HUES6 (cell line): ENCODE measurements around the gene PEA15.

ENCODE experiments used
- H3K27ac ChIP-seq: 2 replicates; pipeline ENCODE4 v1.7.0; 2013; ENCODE audit warnings: low read depth, mild to moderate bottlenecking, low read length, inconsistent platforms
- H3K27me3 ChIP-seq: 2 replicates; pipeline ENCODE4 v1.6.1; 2013; ENCODE audit warnings: low read length; ENCODE audit not compliant: control insufficient read depth, insufficient read depth
- H3K36me3 ChIP-seq: 2 replicates; pipeline ENCODE4 v1.6.1; 2013; ENCODE audit warnings: low read length; ENCODE audit not compliant: control insufficient read depth, insufficient read depth
- H3K4me1 ChIP-seq: 2 replicates; pipeline ENCODE4 v1.6.1; 2013; ENCODE audit warnings: low read length; ENCODE audit not compliant: control insufficient read depth, insufficient read depth
- H3K4me3 ChIP-seq: 2 replicates; pipeline ENCODE4 v1.5.1; 2013; ENCODE audit warnings: low read depth, low read length
- H3K9ac ChIP-seq: one replicate; pipeline ENCODE4 v1.6.1; 2013; ENCODE audit warnings: mild to moderate bottlenecking, low read length
- H3K9me3 ChIP-seq: 2 replicates; pipeline ENCODE4 v1.6.1; 2013; ENCODE audit warnings: low read depth, low read length; ENCODE audit not compliant: control insufficient read depth, insufficient read depth

The PEA15 gene

GRCh38 chr1:160186246-160186645, 18.9 kb upstream of the PEA15 start:
- no peaks in the 10 kb centered on the region for H3K27me3 ChIP-seq
- H3K4me3 ChIP-seq: no peak overlapping the region
- no peak overlapping the region for H3K27ac ChIP-seq
- H3K9me3 ChIP-seq: no peaks in the 10 kb centered on the region
- H3K4me1 ChIP-seq: peaks cover 29% of the 10 kb centered on the region
- no peak overlapping the region for H3K9ac ChIP-seq
- H3K36me3 ChIP-seq: no peaks in the 10 kb centered on the region

- Histone ChIP-seq H3K36me3 (no peaks in the 10 kb centered on the region), H3K27me3 (no peaks in the 10 kb centered on the region), H3K9me3 (no peaks in the 10 kb centered on the region), H3K4me1 (peaks cover 29% of the 10 kb centered on the region), H3K9ac (no peak overlapping the region), H3K27ac (no peak overlapping the region), H3K4me3 (no peak overlapping the region)
These were observed 18.5 kb upstream of the PEA15 start for GRCh38 chr1:160186729-160187128.

DNA sequence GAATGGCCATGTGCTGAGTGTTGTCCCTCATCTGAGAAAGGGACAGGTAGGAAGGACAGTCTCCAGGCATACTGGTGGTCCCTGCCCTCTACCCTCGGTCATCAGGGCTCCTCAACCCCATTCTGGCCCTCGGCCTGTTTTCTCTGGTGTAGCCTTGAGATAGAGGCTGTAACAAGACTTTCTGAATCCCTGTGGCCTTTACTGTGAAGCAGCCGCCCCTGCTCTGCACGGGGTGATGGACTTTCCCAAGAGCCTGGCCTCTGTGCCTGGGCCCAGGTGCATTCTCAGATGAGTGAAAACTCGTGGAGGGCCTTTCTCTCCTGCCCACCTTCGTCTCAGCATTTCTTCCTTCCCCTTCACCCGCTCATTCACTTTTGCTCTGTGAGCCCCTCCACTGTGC, 17.8 kb upstream of the PEA15 start:
- Histone ChIP-seq H3K4me3 (no peak overlapping the region), H3K9ac (no peak overlapping the region), H3K27me3 (no peaks in the 10 kb centered on the region), H3K27ac (no peak overlapping the region), H3K9me3 (no peaks in the 10 kb centered on the region), H3K36me3 (no peaks in the 10 kb centered on the region), H3K4me1 (peaks cover 36% of the 10 kb centered on the region)

- Histone ChIP-seq H3K9me3 (no peaks in the 10 kb centered on the region), H3K27me3 (no peaks in the 10 kb centered on the region), H3K36me3 (no peaks in the 10 kb centered on the region), H3K4me3 (no peak overlapping the region), H3K9ac (no peak overlapping the region), H3K27ac (no peak overlapping the region), H3K4me1 (peaks cover 45% of the 10 kb centered on the region)
These were observed 16.8 kb upstream of the PEA15 start for GRCh38 chr1:160188341-160188740.

GRCh38 chr1:160189649-160190625, 15.2 kb upstream of the PEA15 start, which contains the start of gene CASQ1:
Gene CASQ1, plus strand, starts transcription at chr1:160190575. Its CDS starts 177 bp downstream, at chr1:160190752.
- Histone ChIP-seq H3K9me3 (no peaks in the 10 kb centered on the region), H3K9ac (no peak within 1 kb of the TSS), H3K36me3 (no peaks in the 10 kb centered on the region), H3K27me3 (no peaks in the 10 kb centered on the region), H3K27ac (no peak within 1 kb of the TSS), H3K4me1 (peaks cover 51% of the 10 kb centered on the region), H3K4me3 (no peak within 1 kb of the TSS)

DNA sequence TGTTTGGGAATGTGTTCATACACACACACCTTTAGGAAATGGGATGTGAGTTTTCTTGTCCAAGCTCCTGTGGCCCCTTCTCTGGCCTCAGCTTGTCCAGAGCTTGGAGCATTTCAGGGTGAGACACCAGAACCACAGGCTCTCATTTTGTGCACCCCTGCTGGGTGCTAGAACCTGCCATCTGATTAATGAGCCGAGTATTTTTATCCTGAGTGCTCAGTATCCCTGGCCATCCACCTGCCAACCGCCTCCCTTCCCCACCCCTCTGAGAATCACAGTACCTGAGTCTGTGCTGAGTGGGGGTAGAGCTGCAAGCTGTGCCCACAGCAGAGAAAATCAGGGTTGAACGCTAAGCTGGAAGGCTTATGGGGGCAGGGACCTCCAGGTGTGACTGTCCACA, 13.4 kb upstream of the PEA15 start:
- Histone ChIP-seq H3K27ac (no peak overlapping the region), H3K9ac (no peak overlapping the region), H3K27me3 (no peaks in the 10 kb centered on the region), H3K36me3 (no peaks in the 10 kb centered on the region), H3K4me3 (no peak overlapping the region), H3K4me1 (peaks cover 46% of the 10 kb centered on the region), H3K9me3 (no peaks in the 10 kb centered on the region)

GRCh38 chr1:160192234-160192633, 12.9 kb upstream of the PEA15 start:
- H3K9ac ChIP-seq: peak overlapping the region; percentile 12
- no peak overlapping the region for H3K4me3 ChIP-seq

GRCh38 chr1:160193091-160193819, 11.9 kb upstream of the PEA15 start:
- no peak overlapping the region for H3K9ac ChIP-seq

More at GRCh38 chr1:160192234-160192633, 12.9 kb upstream of the PEA15 start:
- Histone ChIP-seq H3K9me3 (no peaks in the 10 kb centered on the region), H3K36me3 (no peaks in the 10 kb centered on the region), H3K27me3 (no peaks in the 10 kb centered on the region), H3K27ac (no peak overlapping the region), H3K4me1 (peaks cover 42% of the 10 kb centered on the region)

DNA sequence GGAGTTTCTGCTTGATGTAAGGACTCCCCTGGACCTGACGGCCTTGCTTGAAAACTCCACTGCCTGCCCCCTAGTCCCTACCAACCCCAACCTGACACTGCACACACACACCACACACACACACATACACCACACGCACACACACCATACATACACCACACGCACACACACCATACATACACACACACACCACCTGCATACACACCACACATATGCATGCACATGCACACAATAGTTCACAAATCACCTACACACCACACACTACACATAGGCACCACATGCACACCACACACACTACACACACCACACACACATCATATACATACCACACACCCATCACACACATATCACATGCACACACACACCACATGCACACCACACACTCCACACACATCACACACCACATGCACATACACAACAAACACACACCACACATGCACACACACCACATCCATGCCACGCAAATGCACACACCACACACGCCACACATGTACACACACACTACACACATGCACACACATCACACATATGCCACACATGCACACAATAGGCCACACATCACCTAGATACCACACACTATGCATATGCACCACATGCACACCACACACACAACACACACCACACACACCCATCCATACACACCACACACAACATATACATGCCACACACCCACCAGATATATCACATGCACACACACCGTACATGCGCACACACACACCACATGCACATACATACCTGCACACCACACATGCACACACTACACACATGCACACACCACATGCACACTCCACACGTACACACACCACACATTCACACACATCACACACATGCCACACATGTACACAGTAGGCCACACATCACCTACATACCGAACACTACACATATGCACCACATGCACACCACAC, 11.1 kb upstream of the PEA15 start:
- no peak overlapping the region for H3K9ac ChIP-seq

More at GRCh38 chr1:160193091-160193819, 11.9 kb upstream of the PEA15 start:
- H3K27me3 ChIP-seq: no peaks in the 10 kb centered on the region
- H3K27ac ChIP-seq: no peak overlapping the region
- peaks cover 41% of the 10 kb centered on the region for H3K4me1 ChIP-seq
- H3K9me3 ChIP-seq: no peaks in the 10 kb centered on the region
- no peak overlapping the region for H3K4me3 ChIP-seq
- H3K36me3 ChIP-seq: no peaks in the 10 kb centered on the region

DNA sequence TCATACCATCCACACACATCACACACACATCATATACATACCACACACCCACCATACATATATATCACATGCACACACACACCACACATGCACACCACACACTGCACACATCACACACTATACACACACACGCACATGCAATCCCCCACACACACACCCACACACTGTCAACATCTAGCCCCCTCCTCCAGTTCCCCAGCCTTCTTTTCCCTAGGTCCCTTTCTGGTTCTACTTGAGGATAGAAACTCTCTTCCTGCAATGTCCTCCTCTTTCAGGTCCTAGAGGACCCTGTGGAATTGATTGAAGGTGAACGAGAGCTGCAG, 10.5 kb upstream of the PEA15 start:
- peaks cover 37% of the 10 kb centered on the region for H3K4me1 ChIP-seq
- H3K9ac ChIP-seq: no peak overlapping the region
- H3K9me3 ChIP-seq: no peaks in the 10 kb centered on the region
- H3K4me3 ChIP-seq: no peak overlapping the region
- no peaks in the 10 kb centered on the region for H3K36me3 ChIP-seq
- H3K27ac ChIP-seq: no peak overlapping the region
- no peaks in the 10 kb centered on the region for H3K27me3 ChIP-seq

More for the DNA sequence above, 11.1 kb upstream of the PEA15 start:
- Histone ChIP-seq H3K4me1 (peaks cover 41% of the 10 kb centered on the region), H3K27me3 (no peaks in the 10 kb centered on the region), H3K4me3 (no peak overlapping the region), H3K9me3 (no peaks in the 10 kb centered on the region), H3K27ac (no peak overlapping the region), H3K36me3 (no peaks in the 10 kb centered on the region)
